NCI-H1417 (cell line): ENCODE results near the gene STAC.
A peak's percentile ranks its signal among the peaks of the same experiment; 100 is the strongest.
"Not testable (repeated sequence)": the region's sequence is repeated elsewhere in the genome, so short reads cannot be mapped to it uniquely, and the experiment has no call there.

Source experiments
- DNase-seq, 3 experiments: peaks; one replicate each; lab custom pipeline; 2025; lab: John Stamatoyannopoulos, UW

Gene STAC

DNA sequence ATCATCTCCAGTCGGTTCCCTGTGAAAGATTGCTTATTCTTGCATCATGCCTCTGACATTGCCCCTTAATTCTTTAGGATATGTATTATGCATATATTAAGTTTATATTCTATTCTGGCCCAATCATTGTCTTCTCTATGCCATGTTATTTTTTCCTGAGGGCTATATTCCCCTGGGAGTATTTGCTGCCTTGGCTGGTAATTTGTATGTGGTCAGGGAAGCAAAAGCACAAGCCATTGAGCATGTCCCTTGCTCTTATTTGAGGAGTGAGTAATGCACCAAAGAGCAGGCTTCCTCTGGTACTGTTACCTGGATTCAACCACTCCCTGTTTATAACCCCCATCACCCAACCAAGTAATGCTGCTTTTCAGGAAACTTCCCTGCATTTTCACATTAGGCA, 36.3 kb downstream of the STAC start:
- no peak for DNase-seq

DNA sequence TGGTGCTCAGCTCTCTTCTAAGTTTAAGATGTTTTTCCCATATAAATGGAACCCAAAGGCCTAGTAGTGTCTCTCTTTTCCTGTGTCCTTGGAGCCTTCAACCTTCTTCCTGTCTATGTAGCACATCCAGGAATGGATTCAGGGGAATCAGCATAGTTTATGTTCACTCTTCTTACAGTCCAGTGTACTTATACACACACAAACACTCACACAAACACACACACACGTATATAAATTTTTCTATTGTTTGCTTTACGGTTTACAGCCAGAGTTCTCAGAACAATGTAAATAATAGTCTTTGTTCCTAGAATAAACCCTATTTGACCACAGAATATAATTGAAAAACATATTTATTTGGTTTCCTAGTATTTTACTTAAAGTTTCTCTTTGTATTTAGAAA, 36.9 kb downstream of the STAC start:
- no peak for DNase-seq

DNA sequence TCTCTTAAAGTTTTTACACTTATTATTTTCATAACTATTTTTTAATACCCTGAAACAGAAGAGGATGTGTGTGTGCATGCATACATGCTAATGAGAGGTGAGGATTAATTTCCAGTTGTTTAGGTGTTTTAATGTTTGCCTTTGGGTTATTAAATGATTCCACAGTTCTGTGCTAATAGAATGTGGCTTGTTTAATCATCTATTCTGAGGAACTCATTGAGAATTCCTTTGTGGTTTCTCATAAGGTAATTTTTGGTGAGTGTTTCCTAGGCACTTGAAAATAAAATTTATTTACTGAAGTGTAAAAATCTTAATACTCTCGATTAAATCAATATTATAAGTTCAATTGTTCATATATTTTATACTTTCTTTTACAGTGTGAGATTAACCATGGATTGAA, 38.0 kb downstream of the STAC start:
- no peak for DNase-seq

DNA sequence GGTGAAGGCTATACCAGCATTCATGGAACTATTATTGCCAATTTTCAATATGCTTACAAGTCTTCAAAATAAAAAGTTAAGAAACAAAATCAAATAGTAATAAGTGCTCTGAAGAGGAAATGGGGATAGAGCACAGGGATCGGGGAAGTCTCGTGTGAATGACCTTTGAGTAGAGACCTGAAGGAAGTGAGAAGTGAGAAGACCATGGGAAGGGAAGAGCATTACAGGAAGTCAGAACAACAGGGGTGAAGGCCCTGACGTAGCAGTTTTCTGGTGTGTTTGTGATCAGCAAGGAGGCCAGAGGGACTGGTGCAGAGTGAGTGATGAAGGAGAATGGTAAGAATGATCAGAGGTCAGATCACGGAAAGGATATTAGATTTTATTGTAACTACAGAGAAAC, 48.1 kb downstream of the STAC start:
- no peak for DNase-seq

DNA sequence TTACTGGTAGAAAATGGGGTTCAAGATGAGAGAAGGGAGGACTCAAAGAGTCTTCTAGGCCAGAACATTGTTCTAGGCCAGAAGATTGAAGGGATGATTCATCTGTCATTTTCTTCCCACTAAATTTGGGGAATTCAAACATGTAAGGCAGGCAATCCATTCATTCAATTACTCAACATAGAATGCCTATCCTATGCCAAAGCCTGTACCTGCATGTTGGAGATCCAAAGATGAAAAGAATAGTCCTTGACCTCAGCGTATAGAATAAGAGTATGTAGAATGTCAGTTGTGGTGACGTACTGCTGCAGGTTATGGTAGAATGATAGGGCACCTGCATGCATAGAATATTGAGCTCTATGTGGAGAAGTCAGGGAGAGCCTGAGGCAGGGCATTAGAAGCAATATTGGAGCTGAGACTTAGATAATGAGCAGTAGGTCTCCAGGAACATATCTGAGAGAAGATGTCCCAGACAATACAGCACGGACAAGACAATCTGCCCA, 49.7 kb downstream of the STAC start:
- no peak for DNase-seq

DNA sequence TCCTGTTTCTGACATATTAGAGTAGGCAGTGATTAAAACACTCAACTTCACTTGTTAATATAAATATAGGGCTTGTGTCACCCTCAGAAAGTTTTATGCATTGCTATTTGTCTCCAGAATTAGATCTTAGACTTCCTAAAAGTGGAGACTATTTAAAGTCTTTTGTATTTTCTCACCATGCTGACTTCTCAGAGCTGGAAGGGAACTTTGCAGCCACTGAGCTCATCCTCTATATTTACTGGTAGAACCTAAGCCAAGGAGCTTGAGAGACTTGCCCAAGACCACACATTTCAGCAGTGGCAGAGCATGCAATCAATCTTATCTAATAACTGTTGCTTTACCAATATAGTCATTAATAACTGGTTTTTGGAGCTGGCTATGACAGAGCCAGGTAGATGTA, 53.2 kb downstream of the STAC start:
- DNase-seq: no peak

DNA sequence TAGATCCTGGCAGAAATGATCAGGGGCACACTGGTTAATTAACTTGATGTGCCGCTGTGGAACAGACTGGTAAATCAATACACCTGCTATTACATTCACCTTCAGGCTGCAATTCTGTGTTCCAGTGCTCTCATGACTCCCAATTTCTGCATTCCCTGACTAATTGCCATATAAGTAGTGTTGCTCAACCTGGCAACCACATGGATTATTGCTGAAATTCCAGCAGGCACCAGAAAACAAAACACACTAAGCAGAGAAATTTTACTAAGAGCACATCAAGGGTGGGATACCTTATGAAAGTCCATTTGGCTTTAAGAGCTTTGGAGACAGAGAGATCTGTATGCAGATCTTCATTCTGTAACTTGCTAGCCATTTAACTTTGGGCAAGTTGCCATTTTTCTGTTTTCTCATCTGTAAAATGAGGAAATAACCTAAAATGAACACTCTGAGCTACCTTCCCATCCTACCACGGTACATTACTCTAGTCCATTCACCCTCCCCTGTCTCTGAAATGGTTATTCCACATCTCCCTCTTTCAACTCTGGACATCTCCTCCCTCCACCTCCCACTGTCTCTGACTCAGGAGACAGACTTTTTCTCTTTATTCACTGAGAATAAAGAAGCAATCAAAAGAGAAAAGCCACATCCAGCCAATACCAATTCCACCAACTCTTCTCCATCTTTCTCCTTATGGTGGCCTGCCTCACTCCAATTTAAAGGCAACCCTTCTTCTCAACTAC, 54.6 kb downstream of the STAC start:
- peak in 1 of 3 experiments; percentile 24 for DNase-seq

DNA sequence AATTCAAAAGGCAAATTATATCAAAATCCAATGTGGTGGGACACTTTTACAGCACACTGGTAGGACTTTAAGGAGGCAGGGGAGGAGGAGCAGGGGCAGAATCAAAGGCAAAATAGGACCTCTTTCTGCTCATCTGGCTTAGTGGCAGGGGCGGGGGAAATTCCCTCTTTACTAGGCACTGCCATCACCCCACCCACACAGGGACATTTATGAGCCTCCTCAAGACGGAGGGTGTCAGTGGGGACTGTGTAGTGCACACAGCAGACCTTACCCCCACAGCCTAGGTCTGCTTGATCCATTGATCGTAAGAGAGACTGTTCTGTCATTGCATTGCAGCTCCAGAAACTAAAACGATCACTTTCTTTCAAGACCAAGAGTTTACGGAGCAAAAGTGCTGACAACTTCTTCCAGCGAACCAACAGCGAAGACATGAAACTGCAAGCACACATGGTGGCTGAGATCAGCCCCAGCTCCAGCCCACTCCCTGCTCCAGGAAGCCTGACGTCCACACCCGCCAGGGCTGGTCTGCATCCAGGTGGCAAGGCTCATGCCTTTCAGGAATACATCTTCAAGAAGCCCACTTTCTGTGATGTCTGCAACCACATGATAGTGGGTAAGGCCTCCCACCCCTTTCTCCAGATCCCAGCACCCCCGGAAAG, 62.9 kb downstream of the STAC start:
- no peak for DNase-seq

DNA sequence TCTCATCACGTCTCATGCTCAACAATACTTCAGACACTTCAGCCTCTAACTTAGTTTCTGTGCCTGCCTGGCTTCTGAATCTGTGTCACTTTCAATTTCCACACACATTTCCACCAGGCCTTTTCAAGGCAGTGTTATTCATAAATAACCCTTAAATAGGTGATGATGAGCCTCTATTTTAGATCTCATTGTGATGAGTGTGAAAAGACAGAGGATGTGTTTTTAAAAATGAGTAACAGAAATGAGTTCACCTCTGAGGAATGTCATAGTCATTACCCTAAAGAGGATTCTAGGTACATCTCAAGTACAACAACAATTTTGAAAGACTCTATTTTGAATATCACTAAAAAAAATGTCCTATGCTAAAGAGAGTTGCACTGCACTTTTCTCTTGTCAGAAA, 64.6 kb downstream of the STAC start:
- DNase-seq: no peak

DNA sequence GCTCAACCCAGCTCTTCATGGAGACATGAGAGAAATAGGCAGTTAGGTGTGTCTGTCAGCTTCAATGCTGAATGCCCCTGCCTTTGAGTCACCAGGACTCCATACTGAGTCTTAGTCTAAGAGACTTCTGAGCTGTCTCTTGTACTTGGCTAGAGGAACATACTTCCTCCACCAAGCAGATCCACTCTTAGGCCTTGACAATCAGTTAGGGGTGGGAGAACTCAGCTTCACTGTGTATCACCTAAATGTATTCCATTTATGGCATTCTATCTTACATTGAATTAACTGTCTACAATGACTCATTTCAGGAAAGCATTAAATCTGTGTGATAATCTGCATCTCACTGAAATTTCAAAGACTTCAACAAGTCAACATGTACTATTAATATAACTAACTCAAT, 66.0 kb downstream of the STAC start:
- DNase-seq: no peak

DNA sequence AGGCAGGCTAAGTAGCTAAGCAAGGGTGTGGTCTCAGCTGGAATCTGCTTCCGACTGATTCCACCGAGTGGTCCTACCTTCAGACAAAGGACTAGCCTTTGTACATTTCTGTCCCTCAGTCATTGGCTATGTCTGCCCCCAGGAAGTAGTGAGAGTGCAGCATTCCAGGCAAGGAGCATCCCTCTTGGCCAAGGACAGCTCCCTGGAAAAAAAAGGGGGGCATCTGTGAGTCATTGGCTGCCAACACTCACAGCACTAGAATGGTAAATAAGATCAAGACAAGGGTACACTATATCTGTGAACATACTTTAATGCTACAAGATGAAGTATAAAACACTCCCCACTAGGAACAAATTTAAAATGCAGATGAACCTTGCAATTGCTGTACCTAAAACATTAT, 66.8 kb downstream of the STAC start:
- DNase-seq: no peak

DNA sequence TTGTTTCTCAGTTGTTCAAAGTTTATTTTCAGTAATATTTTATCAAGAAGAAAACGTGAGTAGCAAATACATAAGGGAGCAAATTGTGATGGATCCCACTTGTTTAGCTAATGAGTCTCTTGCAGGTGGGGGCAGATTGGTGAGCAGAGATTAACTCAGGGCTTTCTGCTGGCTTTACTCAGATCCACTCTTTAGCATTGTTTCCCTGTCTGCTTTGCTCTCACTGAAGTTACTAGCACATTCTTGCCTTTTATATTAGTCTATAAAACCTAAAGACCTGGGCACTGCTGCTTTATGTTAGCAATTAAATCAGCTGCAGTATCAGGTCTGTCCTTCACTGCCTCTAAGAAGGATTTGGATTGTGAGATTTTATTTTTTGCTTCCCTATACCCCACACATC, 71.5 kb downstream of the STAC start:
- DNase-seq: no peak

DNA sequence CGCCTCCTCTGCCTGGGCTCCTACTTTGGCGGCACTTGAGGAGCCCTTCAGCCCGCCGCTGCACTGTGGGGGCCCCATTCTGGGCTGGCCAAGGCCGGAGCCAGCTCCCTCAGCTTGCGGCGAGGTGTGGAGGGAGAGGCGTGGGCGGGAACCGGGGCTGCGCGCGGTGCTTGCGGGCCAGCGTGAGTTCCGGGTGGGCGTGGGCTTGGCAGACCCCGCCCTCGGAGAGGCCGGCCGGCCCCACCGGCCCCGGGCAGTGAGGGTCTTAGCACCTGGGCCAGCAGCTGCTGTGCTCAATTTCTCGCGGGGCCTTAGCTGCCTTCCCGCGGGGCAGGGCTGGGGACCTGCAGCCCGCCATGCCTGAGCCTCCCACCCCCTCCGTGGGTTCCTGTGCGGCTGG, 72.9 kb downstream of the STAC start:
- not testable (repeated sequence) for DNase-seq

DNA sequence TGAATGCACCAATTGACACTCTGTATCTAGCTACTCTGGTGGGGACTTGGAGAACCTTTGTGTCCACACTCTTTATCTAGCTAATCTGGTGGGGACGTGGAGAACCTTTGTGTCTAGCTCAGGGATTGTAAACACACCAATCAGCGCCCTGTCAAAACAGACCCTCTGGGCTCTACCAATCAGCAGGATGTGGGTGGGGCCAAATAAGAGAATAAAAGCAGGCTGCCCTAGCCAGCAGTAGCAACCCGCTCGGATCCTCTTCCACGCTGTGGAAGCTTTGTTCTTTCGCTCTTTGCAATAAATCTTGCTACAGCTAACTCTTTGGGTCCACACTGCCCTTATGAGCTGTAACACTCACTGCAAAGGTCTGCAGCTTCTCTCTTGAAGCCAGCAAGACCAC, 73.6 kb downstream of the STAC start:
- DNase-seq: not testable (repeated sequence)

DNA sequence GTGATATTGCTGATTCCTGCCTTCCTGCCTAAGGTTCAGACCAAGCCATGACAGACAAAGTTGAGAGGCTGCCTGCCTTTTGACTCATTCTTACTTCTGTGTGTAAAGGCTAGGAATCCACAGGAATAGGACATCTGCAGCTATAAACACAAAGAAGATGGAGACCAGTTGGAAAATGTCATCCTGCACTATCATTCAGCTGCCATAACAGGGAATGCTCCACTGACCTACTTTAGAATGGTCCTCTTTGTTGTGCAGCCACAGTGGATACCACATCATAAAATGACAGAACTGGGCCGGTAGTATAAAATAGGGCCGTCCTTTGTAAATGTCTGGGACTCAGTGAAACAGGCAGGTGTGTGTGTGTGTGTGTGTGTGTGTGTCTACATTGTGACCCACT, 75.1 kb downstream of the STAC start:
- DNase-seq: no peak

DNA sequence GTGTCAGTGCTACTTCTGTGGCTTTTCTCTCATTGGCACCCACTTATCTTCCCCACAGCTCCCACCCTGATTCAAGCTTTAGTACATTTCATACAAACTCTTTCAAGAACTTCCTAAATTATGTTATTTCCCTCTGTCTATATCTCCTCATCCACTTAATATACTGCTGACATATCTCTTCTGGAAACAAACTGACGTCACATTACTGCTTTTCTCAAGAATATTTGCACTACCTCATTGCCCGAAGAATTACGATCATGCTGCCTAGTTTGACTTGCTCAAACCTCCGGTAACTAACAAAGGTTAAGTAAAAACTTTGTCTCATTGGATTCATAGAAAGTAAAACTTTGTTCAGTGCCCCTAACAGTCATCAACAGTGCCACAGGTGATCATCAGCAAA, 76.5 kb downstream of the STAC start:
- DNase-seq: no peak

DNA sequence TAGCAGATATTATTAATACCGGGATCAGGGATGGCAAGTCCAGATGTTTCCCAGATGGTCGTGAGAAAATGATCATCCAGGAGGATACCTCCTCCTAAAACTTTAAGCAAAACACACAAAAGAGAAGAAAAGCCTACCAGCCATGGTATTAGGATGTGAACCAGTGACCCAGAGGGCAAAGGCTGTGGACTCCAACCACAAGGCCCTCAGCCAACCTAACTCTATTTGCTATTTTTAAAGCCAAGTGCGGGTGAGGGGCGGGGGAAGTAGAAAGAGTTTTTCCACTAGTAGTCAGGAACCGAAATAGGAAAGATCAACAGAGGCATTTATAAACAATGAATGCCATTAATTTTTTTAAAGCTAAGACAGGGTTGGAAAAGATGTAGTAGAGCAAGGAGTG, 77.4 kb downstream of the STAC start:
- no peak for DNase-seq

DNA sequence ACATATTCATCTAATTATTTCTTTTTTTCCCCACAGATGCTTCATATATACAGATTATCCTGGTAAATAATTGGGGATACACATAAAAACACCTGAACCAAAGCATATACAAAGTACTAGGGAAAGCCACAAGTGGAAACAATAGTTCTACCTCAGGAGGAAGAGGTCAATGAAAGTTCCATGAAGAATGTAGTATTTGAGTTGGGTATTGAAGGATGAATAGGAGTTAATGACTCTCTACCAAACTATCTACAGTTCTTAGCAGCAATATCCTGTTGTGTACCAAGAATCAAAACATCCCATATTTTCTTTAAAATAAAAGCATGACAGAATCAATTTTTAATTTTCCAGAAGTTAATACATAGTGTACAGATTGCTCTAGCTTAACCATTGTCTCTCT, 78.9 kb downstream of the STAC start:
- DNase-seq: no peak

DNA sequence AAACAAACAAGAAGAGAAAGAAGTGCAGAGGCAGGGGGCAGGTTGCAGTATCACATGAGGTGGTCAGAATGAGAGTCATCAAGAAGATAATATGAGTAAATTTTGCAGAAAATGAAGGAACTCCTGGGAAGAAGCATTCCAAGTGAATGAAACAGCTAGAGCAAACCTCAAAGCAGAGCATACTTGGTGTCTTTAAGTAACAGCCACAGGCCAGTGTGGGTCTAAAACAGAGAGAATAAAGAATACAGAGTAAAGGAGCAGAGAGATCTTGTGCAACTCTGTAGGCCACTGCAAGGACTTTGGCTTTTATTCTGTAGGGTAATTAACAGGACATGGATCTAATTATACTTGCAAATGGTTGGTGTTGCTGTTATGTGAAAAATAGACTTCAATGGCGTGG, 81.3 kb downstream of the STAC start:
- DNase-seq: no peak

DNA sequence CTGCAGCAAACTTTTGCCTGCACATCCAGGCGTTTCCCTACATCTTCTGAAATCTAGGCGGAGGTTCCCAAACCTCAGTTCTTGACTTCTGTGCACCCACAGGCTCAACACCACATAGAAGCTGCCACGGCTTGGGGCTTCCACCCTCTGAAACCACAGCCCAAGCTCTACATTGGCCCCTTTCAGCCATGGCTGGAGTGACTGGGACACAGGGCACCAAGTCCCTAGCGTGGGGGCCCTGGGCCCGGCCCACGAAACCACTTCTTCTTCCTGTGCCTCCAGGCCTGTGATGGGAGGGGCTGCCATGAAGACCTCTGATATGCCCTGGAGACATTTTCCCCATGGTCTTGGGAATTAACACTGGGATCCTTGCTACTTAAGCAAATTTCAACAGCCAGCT, 91.7 kb downstream of the STAC start:
- DNase-seq: not testable (repeated sequence)

DNA sequence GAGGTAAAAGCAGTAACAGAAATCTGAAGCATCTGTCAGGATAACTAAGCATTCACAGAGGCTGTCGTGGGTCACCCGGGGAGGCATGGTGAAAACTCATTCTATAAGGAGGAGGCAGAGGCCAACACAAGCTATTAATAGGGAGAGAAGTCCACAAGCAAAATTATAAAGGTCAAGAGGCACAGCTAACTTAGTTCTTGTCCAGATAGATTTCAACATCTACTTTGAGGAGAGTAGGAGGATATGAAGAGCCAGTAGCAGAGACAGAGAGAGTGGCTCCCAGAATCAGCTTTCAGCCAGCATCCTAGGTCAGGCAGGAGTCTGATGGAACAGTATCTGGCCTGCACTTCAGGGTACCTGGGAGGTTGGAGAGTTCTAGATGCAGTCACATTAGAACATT, 95.3 kb downstream of the STAC start:
- DNase-seq: no peak

DNA sequence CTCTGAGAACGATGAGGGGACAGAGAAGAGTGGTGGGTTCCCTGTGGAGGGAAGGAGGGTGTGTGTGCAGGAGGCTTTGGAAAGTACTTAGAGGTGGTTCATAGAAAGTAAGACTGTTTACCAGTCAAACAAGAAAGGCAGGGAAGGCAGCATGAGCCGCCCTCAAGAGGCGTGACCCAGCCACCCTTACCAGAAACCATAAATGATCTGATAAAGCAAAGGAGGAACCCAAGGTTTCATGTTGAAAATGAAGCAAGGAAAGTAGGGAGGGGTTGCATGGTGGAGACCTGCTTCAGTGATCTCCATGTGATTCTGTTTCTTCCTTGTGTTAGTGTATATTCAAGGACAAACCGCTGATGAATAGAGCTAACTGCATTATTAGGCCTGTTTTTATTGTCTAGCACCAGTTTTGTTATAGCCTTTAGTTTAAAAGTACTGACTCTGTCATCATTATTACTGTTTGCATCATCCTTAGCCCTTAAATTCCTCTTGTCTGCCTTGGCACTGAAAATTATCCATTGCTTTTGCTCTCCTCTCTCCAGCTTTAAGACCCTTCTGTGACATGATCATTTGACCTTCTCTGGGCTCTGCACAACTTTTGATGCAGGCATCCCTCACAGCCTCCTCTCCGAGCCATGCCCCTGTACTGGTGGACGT, 96.1 kb downstream of the STAC start:
- DNase-seq: no peak

DNA sequence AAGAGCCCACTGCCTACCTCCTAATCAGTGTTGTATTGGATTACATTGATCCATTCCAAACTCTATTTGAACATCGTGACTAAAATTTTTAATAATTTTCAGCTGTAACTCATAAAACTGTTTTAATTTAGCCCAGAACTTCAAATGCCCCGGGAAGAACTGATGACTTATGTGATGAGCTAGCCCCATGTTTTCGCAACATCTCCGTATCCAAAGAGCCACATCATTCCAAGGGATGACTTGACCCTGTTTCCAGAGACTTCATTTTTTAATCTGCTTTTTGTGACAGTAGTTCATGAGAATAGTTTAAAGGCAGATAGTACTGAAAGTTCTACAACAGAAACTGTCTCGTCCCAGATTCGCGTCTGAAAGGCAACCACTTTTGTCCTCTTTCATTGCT, 97.4 kb downstream of the STAC start:
- DNase-seq: no peak
